Left kidney (tissue), 2 donors: ENCODE data around the gene NRIP1. TPM values are rescaled to one million over a fixed set of nuclear protein-coding genes. Genes with fewer than 3 reads are reported as not detected.

ENCODE experiments used
- DNase-seq: peaks from one replicate; pipeline ENCODE4 v3.0.0-alpha.2; 2013
- polyA plus RNA-seq: library from polyadenylated mRNA; unstranded; fragments of 120-200 nt; gene quantifications from one replicate; pipeline ENCODE4 v1.2.1, GENCODE V29; 2013; ENCODE audit not compliant: insufficient read length

Gene NRIP1
- polyA plus RNA-seq, 1 donor: 64.6 TPM

- peak; percentile 77 for DNase-seq
Observed at GRCh38 chr21:15065392-15066122, 757 bp upstream of the NRIP1 start.

GRCh38 chr21:15063814-15064575, 805 bp downstream of the NRIP1 start:
- DNase-seq: no peak

GRCh38 chr21:15063081-15063813, 1.6 kb downstream of the NRIP1 start:
- no peak for DNase-seq

GRCh38 chr21:15062606-15062965, 2.2 kb downstream of the NRIP1 start:
- DNase-seq: no peak

GRCh38 chr21:15061747-15062605, 2.8 kb downstream of the NRIP1 start:
- no peak for DNase-seq

GRCh38 chr21:15061279-15061678, 3.5 kb downstream of the NRIP1 start:
- no peak for DNase-seq

- no peak for DNase-seq
Observed at GRCh38 chr21:15060543-15061175, 4.1 kb downstream of the NRIP1 start.

- no peak for DNase-seq
Observed at GRCh38 chr21:15059397-15059796, 5.4 kb downstream of the NRIP1 start.

GRCh38 chr21:15058854-15059263, 5.9 kb downstream of the NRIP1 start:
- DNase-seq: no peak

- no peak for DNase-seq
Observed at GRCh38 chr21:15057285-15057684, 7.5 kb downstream of the NRIP1 start.

GRCh38 chr21:15054606-15055239, 10.1 kb downstream of the NRIP1 start:
- DNase-seq: no peak

GRCh38 chr21:15054089-15054488, 10.7 kb downstream of the NRIP1 start:
- no peak for DNase-seq

- no peak for DNase-seq
Observed at GRCh38 chr21:15053500-15053899, 11.3 kb downstream of the NRIP1 start.

- no peak for DNase-seq
Observed at GRCh38 chr21:15052459-15052763, 12.4 kb downstream of the NRIP1 start.

- DNase-seq: no peak
Observed at GRCh38 chr21:15051644-15052458, 12.9 kb downstream of the NRIP1 start.

- DNase-seq: no peak
Observed at GRCh38 chr21:15050568-15051377, 14.0 kb downstream of the NRIP1 start.

- no peak for DNase-seq
Observed at GRCh38 chr21:15045017-15045416, 19.8 kb downstream of the NRIP1 start.

GRCh38 chr21:15042531-15042930, 22.3 kb downstream of the NRIP1 start:
- DNase-seq: no peak

- DNase-seq: no peak
Observed at GRCh38 chr21:15039607-15040299, 25.0 kb downstream of the NRIP1 start.
